CD8-positive, alpha-beta memory T cell (primary cell): Measurements from ENCODE around the gene BIN1. TPM values are rescaled to one million over a fixed set of nuclear protein-coding genes. Genes with fewer than 3 reads are reported as not detected.
"Not testable (repeated sequence)": the region's sequence is repeated elsewhere in the genome, so short reads cannot be mapped to it uniquely, and the experiment has no call there.

Experiments used
- CTCF ChIA-PET: fragments of 350-600 bp; sonication (Branson Sonifier 250); formaldehyde crosslinking; loops from one replicate; lab custom pipeline; 2021; ENCODE audit warnings: antibody characterized with exemption; lab: Charles Lee
- POLR2A ChIA-PET: fragments of 350-600 bp; sonication (Branson Sonifier 250); formaldehyde crosslinking; loops from one replicate; lab custom pipeline; 2021; ENCODE audit warnings: antibody characterized with exemption; lab: Charles Lee
- DNase-seq, 5 donors: peaks; one replicate each; pipeline versions ENCODE4 v3.0.0 to v3.0.0-alpha.2; 2020 to 2022; ENCODE audit warnings: mixed read lengths in 1 of 5
- H3K27ac ChIP-seq: one replicate; pipeline ENCODE4 v1.7.0; 2013; ENCODE audit warnings: low read depth, mild to moderate bottlenecking, low read length, moderate library complexity
- H3K27me3 ChIP-seq: 2 replicates; pipeline ENCODE4 v1.7.0; 2013; ENCODE audit warnings: low read length, mild to moderate bottlenecking; ENCODE audit not compliant: insufficient read depth, poor library complexity, severe bottlenecking
- H3K36me3 ChIP-seq: 2 replicates; pipeline ENCODE4 v1.7.0; 2013; ENCODE audit warnings: mild to moderate bottlenecking, low read length, moderate library complexity; ENCODE audit not compliant: insufficient read depth
- H3K4me1 ChIP-seq: 2 replicates; pipeline ENCODE4 v1.7.0; 2013; ENCODE audit warnings: mild to moderate bottlenecking, low read length, moderate library complexity; ENCODE audit not compliant: insufficient read depth
- H3K4me3 ChIP-seq: 2 replicates; pipeline ENCODE4 v1.7.0; 2013; ENCODE audit warnings: mild to moderate bottlenecking, low read length
- H3K9me3 ChIP-seq: 2 replicates; pipeline ENCODE4 v1.7.0; 2013; ENCODE audit warnings: mild to moderate bottlenecking, low read length
- H3K27ac Mint-ChIP-seq, 8 donors: one replicate each; pipeline ENCODE4 v1.8.0; 2020 to 2021; ENCODE audit warnings: mixed read lengths in 8 of 8, mild to moderate bottlenecking in 6 of 8, inconsistent platforms in 3 of 8, moderate library complexity in 3 of 8
- H3K27me3 Mint-ChIP-seq, 2 donors: one replicate each; pipeline ENCODE4 v1.8.0; 2020 to 2021; ENCODE audit warnings: mixed read lengths in 2 of 2, mild to moderate bottlenecking in 1 of 2, moderate library complexity in 1 of 2
- H3K36me3 Mint-ChIP-seq, 3 donors: one replicate each; pipeline ENCODE4 v1.8.0; 2020 to 2021; ENCODE audit warnings: mixed read lengths in 3 of 3, inconsistent platforms in 1 of 3, mild to moderate bottlenecking in 1 of 3
- H3K4me1 Mint-ChIP-seq, 3 donors: one replicate each; pipeline ENCODE4 v1.8.0; 2020 to 2021; ENCODE audit warnings: mixed read lengths in 3 of 3, inconsistent platforms in 1 of 3, mild to moderate bottlenecking in 1 of 3
- H3K4me3 Mint-ChIP-seq, 7 donors: one replicate each; pipeline ENCODE4 v1.8.0; 2020 to 2021; ENCODE audit warnings: mixed read lengths in 7 of 7, mild to moderate bottlenecking in 6 of 7, moderate library complexity in 4 of 7, inconsistent platforms in 2 of 7
- H3K9me3 Mint-ChIP-seq, 5 donors: one replicate each; pipeline ENCODE4 v1.8.0; 2020 to 2022; ENCODE audit warnings: mixed read lengths in 5 of 5, mild to moderate bottlenecking in 3 of 5, moderate library complexity in 2 of 5, inconsistent platforms in 1 of 5
- polyA plus RNA-seq: library from polyadenylated mRNA; unstranded; fragments of 300-500 nt; fragmentation: Illumina TruSeq; gene quantifications from one replicate; pipeline ENCODE4 v1.2.3, GENCODE V29; 2021
- total RNA-seq, 2 experiments: library from RNA; stranded (reverse); gene quantifications; one replicate each; pipeline ENCODE4 v1.2.3, GENCODE V29; 2021

Gene BIN1
- total and polyA plus RNA-seq, 3 experiments from 2014 or later: 84.9 to 163 (median 87.3) TPM

GRCh38 chr2:127128445-127128904 is 21.5 kb upstream of the BIN1 start:
- POLR2A ChIA-PET: no interaction called here
- peak overlapping the region in 1 of 8 donors; percentile 0 for H3K27ac Mint-ChIP-seq
- CTCF ChIA-PET: no interaction called here

GRCh38 chr2:127125821-127126220 is 18.9 kb upstream of the BIN1 start:
- Histone ChIP-seq H3K27ac (no peak overlapping the region), H3K36me3 (no peaks in the 10 kb centered on the region), H3K9me3 (no peaks in the 10 kb centered on the region), H3K4me1 (no peaks in the 10 kb centered on the region), H3K27me3 (no peaks in the 10 kb centered on the region), H3K4me3 (no peak overlapping the region)
- Mint-ChIP-seq H3K36me3 (no peaks in the 10 kb centered on the region), H3K4me1 (peaks cover 4 to 6% (median 5%) of the 10 kb centered on the region in 3 donors), H3K27me3 (peaks cover 0 to 11% of the 10 kb centered on the region in 2 donors), H3K4me3 (no peak overlapping the region), H3K9me3 (no peaks in the 10 kb centered on the region), H3K27ac (no peak overlapping the region)
- no peak for DNase-seq
- CTCF ChIA-PET: no interaction called here
- POLR2A ChIA-PET: no interaction called here

More at GRCh38 chr2:127128445-127128904, 21.5 kb upstream of the BIN1 start:
- H3K4me3 ChIP-seq: no peak overlapping the region
- H3K27me3 Mint-ChIP-seq: peaks cover 0 to 11% of the 10 kb centered on the region in 2 donors
- H3K4me1 Mint-ChIP-seq: peaks cover 4 to 6% (median 5%) of the 10 kb centered on the region in 3 donors
- H3K4me1 ChIP-seq: no peaks in the 10 kb centered on the region
- no peaks in the 10 kb centered on the region for H3K36me3 Mint-ChIP-seq
- no peaks in the 10 kb centered on the region for H3K9me3 ChIP-seq
- no peak overlapping the region for H3K27ac ChIP-seq
- no peaks in the 10 kb centered on the region for H3K36me3 ChIP-seq
- H3K27me3 ChIP-seq: no peaks in the 10 kb centered on the region
- no peak for DNase-seq
- no peaks in the 10 kb centered on the region for H3K9me3 Mint-ChIP-seq
- peak overlapping the region in 1 of 7 donors; percentile 25 for H3K4me3 Mint-ChIP-seq

- Mint-ChIP-seq H3K27me3 (peaks cover 0 to 7% of the 10 kb centered on the region in 2 donors), H3K4me3 (no peak overlapping the region), H3K36me3 (no peaks in the 10 kb centered on the region), H3K27ac (no peak overlapping the region), H3K9me3 (no peaks in the 10 kb centered on the region), H3K4me1 (peaks cover 4 to 6% (median 5%) of the 10 kb centered on the region in 3 donors)
- ChIA-PET CTCF (no interaction called here), POLR2A (no interaction called here)
- DNase-seq: no peak
- Histone ChIP-seq H3K27me3 (no peaks in the 10 kb centered on the region), H3K4me1 (no peaks in the 10 kb centered on the region), H3K9me3 (no peaks in the 10 kb centered on the region), H3K36me3 (no peaks in the 10 kb centered on the region), H3K27ac (no peak overlapping the region), H3K4me3 (no peak overlapping the region)
These were observed 17.5 kb upstream of the BIN1 start for GRCh38 chr2:127124426-127124825.

GRCh38 chr2:127122361-127123027 is 15.5 kb upstream of the BIN1 start:
- H3K4me1 ChIP-seq: no peaks in the 10 kb centered on the region
- peaks cover 2 to 5% of the 10 kb centered on the region in 2 donors for H3K27me3 Mint-ChIP-seq
- H3K27ac Mint-ChIP-seq: no peak overlapping the region
- H3K9me3 ChIP-seq: no peaks in the 10 kb centered on the region
- H3K4me3 ChIP-seq: no peak overlapping the region
- no peaks in the 10 kb centered on the region for H3K36me3 ChIP-seq
- H3K27me3 ChIP-seq: no peaks in the 10 kb centered on the region
- ChIA-PET POLR2A (no interaction called here), CTCF (interaction anchor here (1.0 kb wide), 1 partner anchor 55 kb away, joined by 3 read pairs; no protein-coding TSS in a partner anchor)
- no peak overlapping the region for H3K4me3 Mint-ChIP-seq
- no peak for DNase-seq
- no peaks in the 10 kb centered on the region for H3K9me3 Mint-ChIP-seq
- no peak overlapping the region for H3K27ac ChIP-seq
- no peaks in the 10 kb centered on the region for H3K36me3 Mint-ChIP-seq
- no peaks in the 10 kb centered on the region for H3K4me1 Mint-ChIP-seq

GRCh38 chr2:127121776-127122176 is 14.8 kb upstream of the BIN1 start:
- peaks cover 2 to 5% of the 10 kb centered on the region in 2 donors for H3K27me3 Mint-ChIP-seq
- H3K4me3 Mint-ChIP-seq: no peak overlapping the region
- H3K4me3 ChIP-seq: no peak overlapping the region
- H3K27ac ChIP-seq: no peak overlapping the region
- H3K27me3 ChIP-seq: no peaks in the 10 kb centered on the region
- no peaks in the 10 kb centered on the region for H3K9me3 ChIP-seq
- ChIA-PET CTCF (no interaction called here), POLR2A (no interaction called here)
- H3K27ac Mint-ChIP-seq: no peak overlapping the region
- H3K9me3 Mint-ChIP-seq: no peaks in the 10 kb centered on the region
- H3K36me3 Mint-ChIP-seq: no peaks in the 10 kb centered on the region
- H3K36me3 ChIP-seq: no peaks in the 10 kb centered on the region
- DNase-seq: no peak
- no peaks in the 10 kb centered on the region for H3K4me1 Mint-ChIP-seq
- no peaks in the 10 kb centered on the region for H3K4me1 ChIP-seq

- POLR2A ChIA-PET: no interaction called here
- Histone ChIP-seq H3K27ac (no peak overlapping the region), H3K4me1 (no peaks in the 10 kb centered on the region), H3K27me3 (no peaks in the 10 kb centered on the region), H3K36me3 (no peaks in the 10 kb centered on the region), H3K4me3 (no peak overlapping the region), H3K9me3 (no peaks in the 10 kb centered on the region)
- no peak for DNase-seq
- H3K9me3 Mint-ChIP-seq: no peaks in the 10 kb centered on the region
- peaks cover 2 to 4% of the 10 kb centered on the region in 2 donors for H3K27me3 Mint-ChIP-seq
- CTCF ChIA-PET: no interaction called here
- H3K36me3 Mint-ChIP-seq: no peaks in the 10 kb centered on the region
- no peaks in the 10 kb centered on the region for H3K4me1 Mint-ChIP-seq
- H3K4me3 Mint-ChIP-seq: no peak overlapping the region
- H3K27ac Mint-ChIP-seq: no peak overlapping the region
These were observed 14.4 kb upstream of the BIN1 start for GRCh38 chr2:127121353-127121752.

GRCh38 chr2:127120408-127120807 is 13.5 kb upstream of the BIN1 start:
- DNase-seq, H3K9me3 ChIP-seq, H3K4me3 ChIP-seq, H3K36me3 Mint-ChIP-seq, H3K4me3 Mint-ChIP-seq, H3K27me3 ChIP-seq, H3K9me3 Mint-ChIP-seq, CTCF ChIA-PET, H3K27ac ChIP-seq, H3K4me1 Mint-ChIP-seq, H3K27me3 Mint-ChIP-seq, H3K4me1 ChIP-seq, H3K27ac Mint-ChIP-seq, POLR2A ChIA-PET, H3K36me3 ChIP-seq: not testable (repeated sequence)

GRCh38 chr2:127118467-127118866 is 11.5 kb upstream of the BIN1 start:
- CTCF ChIA-PET: no interaction called here

More at GRCh38 chr2:127118467-127118866, 11.5 kb upstream of the BIN1 start:
- H3K4me3 ChIP-seq: no peak overlapping the region
- H3K36me3 Mint-ChIP-seq: no peaks in the 10 kb centered on the region
- no peak overlapping the region for H3K4me3 Mint-ChIP-seq
- H3K27ac Mint-ChIP-seq: peak overlapping the region in 2 of 8 donors; percentile 17 to 31
- no peak for DNase-seq
- no peaks in the 10 kb centered on the region for H3K27me3 ChIP-seq
- POLR2A ChIA-PET: no interaction called here
- H3K9me3 ChIP-seq: no peaks in the 10 kb centered on the region
- no peaks in the 10 kb centered on the region for H3K4me1 Mint-ChIP-seq
- H3K27me3 Mint-ChIP-seq: peaks cover 5 to 6% of the 10 kb centered on the region in 2 donors
- H3K27ac ChIP-seq: no peak overlapping the region
- no peaks in the 10 kb centered on the region for H3K9me3 Mint-ChIP-seq
- no peaks in the 10 kb centered on the region for H3K4me1 ChIP-seq
- H3K36me3 ChIP-seq: no peaks in the 10 kb centered on the region
